Amniotic stem cell (primary cell): Measurements from ENCODE around the gene HIVEP1.

ENCODE experiments used
- DNase-seq: peaks from one replicate; lab custom pipeline; 2025; lab: John Stamatoyannopoulos, UW

HIVEP1 gene

DNA sequence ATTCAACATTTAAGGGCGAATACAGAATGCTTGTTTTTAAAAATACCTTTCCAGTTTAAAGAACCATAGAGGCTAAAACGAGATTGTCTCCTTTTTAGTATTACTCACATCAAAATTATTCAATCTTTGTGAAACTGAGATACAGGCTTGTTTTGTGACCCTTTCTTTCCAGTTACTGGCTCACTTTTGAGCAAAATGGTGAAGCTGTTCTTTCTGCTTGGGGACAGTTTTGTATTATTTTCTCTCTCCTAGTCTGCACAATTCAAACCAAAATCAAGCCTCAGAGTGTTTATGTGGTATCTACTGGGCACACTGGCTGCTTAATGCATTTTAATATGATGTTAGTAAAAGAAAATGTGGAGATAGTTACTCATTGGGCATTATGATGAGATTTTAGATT, 36.5 kb downstream of the HIVEP1 start:
- DNase-seq: no peak

DNA sequence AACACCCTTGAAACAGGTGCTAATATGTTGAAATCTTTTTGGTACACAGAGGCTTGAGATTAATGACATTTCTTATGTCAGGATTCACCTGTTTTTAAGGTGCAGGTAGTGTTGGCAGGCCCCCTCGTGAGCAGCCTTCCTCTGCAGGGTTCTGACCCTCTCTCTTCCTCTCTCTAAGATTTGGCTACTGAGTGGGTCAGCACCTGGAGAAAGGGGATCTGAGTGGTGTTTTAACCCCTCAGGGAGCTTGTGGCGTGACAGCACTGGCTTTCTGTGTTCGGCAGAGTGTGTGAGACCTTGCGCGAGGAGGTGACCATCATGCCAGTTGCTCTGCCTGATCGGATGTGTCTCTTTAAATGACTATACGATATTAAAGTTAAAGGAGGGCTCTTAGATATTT, 37.1 kb downstream of the HIVEP1 start:
- DNase-seq: no peak

DNA sequence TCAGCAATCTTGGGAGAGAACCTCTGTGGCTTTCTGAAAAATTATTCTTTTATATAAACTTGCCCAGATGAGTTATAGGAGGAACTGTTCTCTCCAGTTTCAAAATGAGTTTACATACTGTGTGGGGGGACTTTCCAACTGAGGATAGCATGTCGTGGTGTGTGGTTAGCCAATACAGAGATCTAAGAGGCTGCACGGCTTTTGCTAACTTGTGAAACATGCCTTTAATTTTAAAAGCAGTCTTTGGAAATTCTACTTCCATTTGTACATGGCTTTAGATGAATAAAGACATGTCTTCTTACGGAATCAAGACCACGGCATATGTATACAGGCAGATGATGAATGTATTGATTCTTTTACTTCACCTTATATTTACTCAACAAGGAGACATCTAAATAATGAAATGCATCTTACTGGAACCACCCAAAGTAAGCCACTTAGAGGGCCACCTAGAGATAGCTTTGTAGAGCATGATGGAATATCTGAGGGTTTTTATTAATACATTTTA, 39.8 kb downstream of the HIVEP1 start:
- DNase-seq: no peak

DNA sequence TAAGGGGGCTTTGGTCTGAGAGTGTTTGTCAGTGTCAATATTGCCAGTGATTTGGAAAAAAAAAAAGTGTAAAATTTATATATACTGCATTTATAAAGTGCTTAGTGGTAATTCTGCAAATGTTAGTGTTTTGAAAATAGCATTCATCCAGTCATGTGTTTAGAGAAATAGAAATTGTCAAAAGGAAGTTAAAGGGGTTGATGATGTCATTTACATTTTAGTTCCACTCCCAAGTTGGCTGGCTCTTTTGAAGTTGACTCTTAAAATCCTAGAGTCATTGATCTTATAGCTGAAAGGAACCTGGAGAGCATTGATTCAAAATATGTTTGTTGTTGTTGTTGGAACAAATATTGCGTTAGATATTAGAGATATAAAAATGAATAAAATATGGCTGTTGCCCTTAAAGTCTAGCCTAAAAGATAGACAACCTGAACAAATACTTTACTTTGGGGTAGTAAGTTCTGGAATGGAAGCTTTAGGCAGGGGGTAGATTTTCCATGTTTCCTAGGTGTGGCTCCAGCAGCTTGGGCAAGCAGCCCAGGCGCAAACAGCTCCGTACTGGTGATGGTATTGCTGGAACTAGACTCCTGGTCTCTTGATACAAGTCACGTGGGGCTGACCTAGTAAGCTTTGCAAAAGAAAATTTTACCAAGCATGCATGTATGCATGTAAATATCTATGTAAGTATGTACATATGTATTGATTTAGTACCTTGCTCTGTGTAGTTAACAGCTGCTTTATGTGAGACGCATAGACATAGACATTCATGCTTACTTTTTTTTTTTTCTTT, 46.3 kb downstream of the HIVEP1 start:
- no peak for DNase-seq

DNA sequence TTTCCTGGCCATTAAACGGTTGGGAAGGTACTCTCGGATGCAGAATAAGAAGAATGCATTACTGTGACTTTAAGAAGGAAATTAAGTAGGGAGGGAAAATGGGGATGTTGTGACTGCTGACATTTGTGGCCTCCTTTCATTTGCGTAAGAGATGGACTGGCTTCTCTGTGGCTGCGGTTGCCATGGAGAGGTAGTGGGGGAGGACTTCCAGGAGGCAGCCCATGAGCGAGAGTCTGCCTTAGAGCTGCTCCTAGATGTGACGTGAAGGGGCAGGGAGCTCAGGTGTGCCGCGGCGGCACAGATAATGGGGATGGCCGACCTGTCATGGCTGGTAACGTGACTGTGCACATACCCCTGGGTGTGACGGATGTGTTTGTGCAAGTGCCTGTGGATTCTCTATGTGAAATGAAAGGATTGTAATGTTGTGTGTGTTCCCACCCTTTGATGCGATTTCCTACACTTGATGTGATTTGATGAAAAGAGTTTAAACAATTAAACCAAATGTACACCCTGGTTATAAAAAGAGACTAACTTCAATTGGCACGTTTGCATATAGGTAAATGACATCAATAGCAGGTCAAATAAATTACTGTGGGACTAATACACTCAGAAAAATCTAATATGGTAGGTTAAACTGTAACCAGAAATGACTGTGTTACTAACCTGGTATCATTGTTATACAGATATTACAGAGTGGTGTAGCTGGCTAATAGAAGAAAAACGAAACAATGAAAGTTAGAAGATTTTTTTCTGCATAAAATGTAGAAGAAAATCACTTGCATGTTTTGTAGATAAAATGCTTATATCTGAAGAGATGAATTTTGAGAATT, 48.9 kb downstream of the HIVEP1 start:
- DNase-seq: no peak

- no peak for DNase-seq
Observed at GRCh38 chr6:12062605-12063004, 50.5 kb downstream of the HIVEP1 start.

GRCh38 chr6:12064131-12064530, 52.0 kb downstream of the HIVEP1 start:
- DNase-seq: no peak

- DNase-seq: no peak
Observed at GRCh38 chr6:12064538-12065071, 52.5 kb downstream of the HIVEP1 start.

DNA sequence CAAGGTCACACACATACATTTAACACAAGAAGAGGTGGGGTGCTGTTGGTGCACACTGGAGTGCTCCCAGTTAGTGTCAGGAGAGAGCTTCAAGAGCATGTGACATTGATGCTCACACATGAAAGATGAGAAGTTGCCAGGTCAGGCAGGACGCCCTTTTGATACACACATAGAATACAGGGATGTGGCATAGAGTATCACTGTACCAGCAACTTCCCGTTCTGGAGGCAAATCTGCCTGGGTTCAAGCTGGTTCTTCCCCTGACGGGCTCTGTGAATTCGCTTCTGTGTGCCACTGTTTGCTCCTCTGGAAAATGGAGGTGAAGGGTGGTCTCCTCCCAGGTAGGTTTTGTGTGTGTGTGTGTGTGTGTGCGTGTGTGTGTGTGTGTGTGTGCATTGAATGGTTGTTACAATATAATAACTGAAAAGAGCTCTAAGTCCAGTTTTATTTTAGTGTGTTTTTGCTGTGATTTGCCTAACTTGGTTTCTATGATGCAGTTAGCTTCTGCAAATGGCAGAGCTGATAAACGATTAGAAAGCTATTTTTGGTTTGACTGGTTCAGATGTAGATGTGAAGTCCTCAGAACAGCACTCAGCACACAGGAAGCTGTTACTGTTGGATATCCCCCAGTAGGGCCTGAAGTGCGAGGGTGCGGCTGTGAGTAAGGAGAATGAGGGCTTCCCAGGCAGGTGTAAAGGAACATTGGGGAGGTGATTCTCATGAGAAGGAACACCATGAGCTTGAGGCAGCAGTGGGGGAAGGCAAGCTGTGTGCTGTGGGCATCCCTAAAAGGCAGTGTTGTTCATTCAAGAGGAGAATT, 53.4 kb downstream of the HIVEP1 start:
- DNase-seq: no peak

DNA sequence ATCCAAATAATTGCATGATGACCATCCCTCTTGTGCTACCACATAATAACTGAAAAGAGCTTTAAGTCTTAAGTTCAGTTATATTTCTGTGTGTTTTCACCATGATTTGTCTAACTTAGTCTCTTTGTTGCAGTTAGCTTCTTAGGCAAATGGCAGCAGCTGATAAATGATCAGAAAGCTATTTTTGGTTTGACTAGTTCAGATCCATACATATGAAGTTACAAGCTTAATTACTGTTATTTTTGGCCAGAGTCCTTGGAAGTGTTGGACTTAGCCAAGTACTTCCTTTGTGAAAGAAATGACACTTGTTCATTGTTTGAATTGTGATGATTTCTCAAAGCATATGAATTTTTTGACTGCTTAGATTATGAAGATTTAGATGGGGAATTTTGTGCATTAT, 54.2 kb downstream of the HIVEP1 start:
- no peak for DNase-seq

- no peak for DNase-seq
Observed at GRCh38 chr6:12068899-12069557, 56.9 kb downstream of the HIVEP1 start.

DNA sequence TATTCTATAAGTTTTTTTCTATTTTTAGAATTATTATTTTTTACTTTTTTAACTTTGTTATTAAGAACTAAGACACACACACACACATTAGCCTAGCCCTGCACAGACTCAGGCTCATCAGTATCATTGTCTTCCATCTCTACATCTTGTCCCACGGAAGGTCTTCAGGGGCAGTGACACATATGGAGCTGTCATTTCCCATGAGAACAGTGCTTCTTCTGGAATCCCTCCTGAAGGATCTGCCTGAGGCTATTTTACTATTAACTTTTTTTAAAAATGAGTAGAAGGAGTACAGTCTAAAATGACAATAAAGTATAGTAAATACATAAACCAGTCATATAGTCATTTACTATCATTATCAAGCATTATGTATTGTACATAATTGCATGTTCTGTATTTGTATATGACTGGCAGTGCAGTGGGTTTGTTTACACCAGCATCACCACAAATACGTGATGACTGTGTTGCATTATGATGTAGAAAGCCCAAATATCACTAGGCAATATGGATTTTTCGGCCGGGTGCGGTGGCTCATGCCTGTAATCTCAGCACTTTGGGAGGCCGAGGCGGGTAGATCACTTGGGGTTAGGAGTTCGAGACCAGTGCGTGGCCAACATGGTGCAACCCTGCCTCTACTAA, 57.9 kb downstream of the HIVEP1 start:
- DNase-seq: no peak

DNA sequence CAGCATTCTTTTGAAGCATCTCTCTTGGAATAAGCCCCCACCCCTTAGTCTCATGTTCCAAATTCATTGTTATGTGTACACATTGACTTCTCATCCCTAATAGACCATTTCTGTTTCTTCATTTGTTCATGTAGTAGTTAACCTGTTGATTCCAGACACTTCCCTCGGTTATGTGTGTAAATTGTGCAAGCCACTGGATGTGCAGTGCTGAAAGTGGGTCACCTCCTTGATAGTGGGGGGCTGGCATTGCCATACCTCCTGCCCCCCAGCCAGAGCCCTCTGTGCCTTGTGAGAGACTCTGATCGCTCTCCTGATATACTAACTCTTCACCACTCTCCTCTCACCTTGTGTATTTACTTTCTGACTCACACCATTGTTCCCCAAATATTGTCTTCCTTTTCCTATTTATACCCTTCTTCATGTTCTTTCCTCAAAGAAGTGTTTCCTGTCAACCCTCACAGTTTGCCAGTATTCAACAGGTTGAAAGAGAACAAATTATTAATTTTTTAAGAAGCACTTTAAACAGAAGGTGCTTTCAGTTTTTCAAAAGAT, 59.0 kb downstream of the HIVEP1 start:
- DNase-seq: no peak

DNA sequence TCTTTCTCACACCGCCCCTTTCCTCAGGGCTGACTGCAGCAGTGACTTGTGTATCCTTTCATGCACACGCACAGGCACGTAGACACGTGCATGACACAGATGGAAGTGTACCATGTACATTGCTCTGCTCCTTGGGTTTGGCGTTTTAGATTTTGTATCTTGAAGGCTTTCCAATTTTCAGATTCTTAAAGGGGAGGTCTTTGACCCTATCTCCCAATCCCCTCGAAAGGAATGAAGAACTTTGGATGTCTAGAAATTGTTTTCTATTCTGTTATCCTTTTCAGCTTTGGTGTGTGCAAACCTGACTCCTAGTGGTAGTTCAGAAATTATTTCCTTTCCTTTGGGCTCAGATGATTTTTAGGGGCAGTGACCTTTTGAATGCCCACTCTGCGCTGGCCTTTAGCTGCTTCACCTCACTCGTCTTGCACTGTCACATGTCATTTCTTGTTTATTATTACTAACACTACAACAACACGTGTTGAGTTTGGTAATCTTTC, 63.0 kb downstream of the HIVEP1 start:
- DNase-seq: no peak

DNA sequence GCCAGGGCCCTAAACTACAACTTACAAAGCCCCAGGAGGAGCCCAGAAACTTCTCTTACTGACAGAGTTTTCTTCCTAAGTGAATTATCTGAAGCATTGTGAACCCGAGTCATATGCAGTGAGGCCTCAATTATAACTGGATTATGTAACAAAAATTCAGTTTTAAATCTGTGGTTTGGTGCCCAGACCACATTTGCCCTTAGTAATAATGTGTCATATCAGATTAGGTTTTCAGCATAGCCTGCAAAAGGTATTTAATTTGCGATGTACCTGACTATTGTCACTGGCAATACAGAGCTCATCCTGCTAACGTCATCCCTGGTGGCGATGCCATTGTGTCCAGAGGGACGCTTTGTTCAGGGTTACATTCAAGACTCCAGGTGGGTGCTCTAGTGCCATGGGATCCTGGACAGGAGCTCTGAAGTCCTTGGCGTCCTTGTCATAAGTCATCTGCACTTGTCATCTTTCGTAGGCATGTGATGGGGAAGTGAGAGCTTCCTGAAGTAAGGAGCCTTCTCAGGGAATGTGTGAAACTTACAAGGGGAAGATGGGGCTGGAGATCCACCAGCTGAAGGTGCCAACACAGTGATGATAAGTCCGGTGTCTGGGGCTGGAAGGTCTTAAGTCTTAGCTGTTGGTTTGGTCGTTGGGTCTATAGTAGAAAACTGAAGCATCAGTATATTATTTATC, 65.1 kb downstream of the HIVEP1 start:
- DNase-seq: no peak

GRCh38 chr6:12078014-12078413, 65.9 kb downstream of the HIVEP1 start:
- DNase-seq: no peak

DNA sequence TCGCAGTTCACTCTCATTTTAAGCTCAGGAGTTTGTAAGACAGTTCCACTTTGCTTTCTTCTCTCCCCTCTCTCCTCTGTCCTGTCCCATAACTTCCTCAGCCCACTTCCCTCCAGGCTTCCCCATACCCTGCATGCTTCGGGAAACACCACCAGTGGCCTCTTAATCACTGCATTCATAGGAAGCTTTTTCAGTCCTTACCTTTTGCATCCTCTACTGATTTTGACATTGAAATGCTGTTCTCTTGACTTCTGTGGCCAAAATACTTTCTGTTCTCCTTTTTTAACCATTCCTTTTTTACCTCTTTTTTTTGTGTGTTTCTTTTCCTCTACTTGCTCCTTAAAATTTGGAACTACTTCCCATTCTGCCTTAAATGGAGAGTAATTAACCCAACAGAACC, 69.7 kb downstream of the HIVEP1 start:
- DNase-seq: no peak

GRCh38 chr6:12082368-12082767, 70.3 kb downstream of the HIVEP1 start:
- no peak for DNase-seq

DNA sequence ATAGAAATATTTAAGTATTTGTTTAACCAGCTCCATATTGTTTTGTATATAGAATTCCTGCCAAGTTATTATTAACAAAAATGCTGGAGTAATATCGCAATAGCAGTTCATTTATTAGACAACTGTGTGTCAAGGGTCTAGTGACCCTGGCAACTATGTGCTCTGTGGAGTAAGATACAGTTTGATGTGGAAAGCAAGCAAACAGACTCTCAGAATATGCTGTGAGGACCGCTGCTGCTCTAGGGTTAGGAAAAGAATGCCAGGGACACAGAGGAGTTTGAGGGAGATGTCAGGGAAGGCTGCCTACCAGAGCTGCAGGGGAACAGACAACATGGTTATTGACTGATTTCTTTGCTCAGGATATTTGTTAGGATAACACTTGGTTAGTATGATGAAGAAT, 71.2 kb downstream of the HIVEP1 start:
- DNase-seq: no peak

- DNase-seq: no peak
Observed at GRCh38 chr6:12083763-12084162, 71.7 kb downstream of the HIVEP1 start.
